K562 (cell line): ENCODE results near the gene STX2.

Experiments
- GABPA ChIP-seq: fragments of 200-800 bp; sonication (Bioruptor generic); conservative IDR thresholded peaks from 2 replicates; pipeline ENCODE4 v1.6.1; 2016; ENCODE audit warnings: low read depth, missing genetic modification characterization, missing compliant biosample characterization
- IRF2 ChIP-seq: sonication (generic); formaldehyde crosslinking; IDR thresholded peaks from 2 replicates; pipeline ENCODE4 v1.8.1; 2022; ENCODE audit warnings: mild to moderate bottlenecking, missing genetic modification reagents
- RBM14 ChIP-seq: fragments of 200-400 bp; formaldehyde crosslinking; IDR thresholded peaks from 2 replicates; pipeline ENCODE4 v1.6.1; 2018; ENCODE audit warnings: low read depth, mild to moderate bottlenecking, low read length, moderate library complexity, borderline replicate concordance; ENCODE audit not compliant: insufficient read depth
- REST ChIP-seq, 2 experiments: fragments of 450-650 bp; formaldehyde crosslinking in 1 of 2; IDR thresholded peaks; 2 replicates each; pipeline versions ENCODE4 v1.4.0 to v1.6.1; 2014 to 2020; ENCODE audit warnings: mild to moderate bottlenecking in 2 of 2, borderline replicate concordance in 1 of 2, low read depth in 1 of 2
- TOE1 ChIP-seq, 2 experiments: fragments of 450-650 bp in 1 of 2; sonication (generic) in 1 of 2; formaldehyde crosslinking in 1 of 2; IDR thresholded peaks; 2 replicates each; pipeline versions ENCODE4 v1.7.1 to v1.8.0; 2016 to 2022; ENCODE audit warnings: borderline replicate concordance in 2 of 2, mild to moderate bottlenecking in 2 of 2, antibody characterized with exemption in 1 of 2, inconsistent platforms in 1 of 2, low read depth in 1 of 2, missing genetic modification reagents in 1 of 2, moderate library complexity in 1 of 2
- ZBTB34 ChIP-seq: fragments of 250-450 bp; sonication (Bioruptor Pico); IDR thresholded peaks from 2 replicates; pipeline ENCODE4 v1.8.0; 2021; ENCODE audit warnings: mild to moderate bottlenecking, moderate library complexity
- ZEB2 ChIP-seq: fragments of 450-650 bp; IDR thresholded peaks from 2 replicates; pipeline ENCODE4 v1.6.1; 2016
- ZKSCAN1 ChIP-seq: fragments of 150-350 bp; IDR thresholded peaks from 2 replicates; pipeline ENCODE4 v1.6.1; 2016; ENCODE audit warnings: low read depth, low read length
- ZNF133 ChIP-seq: fragments of 250-450 bp; sonication (Bioruptor Pico); IDR thresholded peaks from 2 replicates; pipeline ENCODE4 v1.4.0; 2020; ENCODE audit warnings: mild to moderate bottlenecking
- ZNF24 ChIP-seq: fragments of 450-650 bp; IDR thresholded peaks from 2 replicates; pipeline ENCODE4 v1.6.1; 2016
- ZNF280B ChIP-seq: fragments of 250-450 bp; sonication (Bioruptor Pico); IDR thresholded peaks from 2 replicates; pipeline ENCODE4 v1.5.1; 2021; ENCODE audit warnings: mild to moderate bottlenecking

GRCh38 chr12:130813949-130814348 is 25.1 kb downstream of the STX2 start:
- TF ChIP-seq ZNF24: no peak
- no peak for TF ChIP-seq ZEB2
- no peak for TF ChIP-seq ZKSCAN1
- TF ChIP-seq ZNF280B: no peak
- no peak for TF ChIP-seq RBM14
- TF ChIP-seq TOE1 (IDR thresholded peaks at IDR 0.05; ENCODE audit: borderline replicate concordance): no peak
- no peak for TF ChIP-seq TOE1 (CRISPR knock-in tag; IDR thresholded peaks at IDR 0.05; ENCODE audit: borderline replicate concordance, low read depth)
- TF ChIP-seq ZBTB34 (CRISPR knock-in tag): no peak
- TF ChIP-seq REST (IDR thresholded peaks at IDR 0.05; ENCODE audit: borderline replicate concordance): no peak
- TF ChIP-seq REST (CRISPR knock-in tag; IDR thresholded peaks at IDR 0.05; ENCODE audit: low read depth): no peak
- TF ChIP-seq ZNF133 (CRISPR knock-in tag): no peak
- no peak for TF ChIP-seq GABPA
- no peak for TF ChIP-seq IRF2 (CRISPR knock-in tag)
